Measurements from ENCODE around the gene DOCK1. TPM values are rescaled to one million over a fixed set of nuclear protein-coding genes. Genes with fewer than 3 reads are reported as not detected.
A peak's percentile ranks its signal among the peaks of the same experiment; 100 is the strongest.
"Not testable (repeated sequence)": the region's sequence is repeated elsewhere in the genome, so short reads cannot be mapped to it uniquely, and the experiment has no call there.

DOCK1 gene
- under 1 TPM; 0.75 to 0.81 TPM for total RNA-seq

GRCh38 chr10:126904818-126905701 lies at the start of gene DOCK1:
DOCK1 (plus strand) TSS chr10:126905428; CDS start chr10:126905518, 90 bp downstream.
- H3K36me3 Mint-ChIP-seq (ENCODE audit: low read depth): no peaks in the 10 kb centered on the region
- peaks cover 3% of the 10 kb centered on the region for H3K4me1 Mint-ChIP-seq
- intact Hi-C loops (cut with DNase I, micrococcal nuclease): no loop called here
- H3K27me3 Mint-ChIP-seq: peaks cover 25% of the 10 kb centered on the region
- no peak within 1 kb of the TSS for H3K27ac Mint-ChIP-seq
- ChIA-PET CTCF (no interaction called here), POLR2A (no interaction called here)
- DNase-seq (peak; percentile 50), ATAC-seq (peak; percentile 71)
- peak within 1 kb of the TSS; percentile 68 for H3K4me3 Mint-ChIP-seq
- H3K9me3 Mint-ChIP-seq (ENCODE audit: low read depth): no peaks in the 10 kb centered on the region

- Mint-ChIP-seq H3K27ac (no peak overlapping the region), H3K4me1 (no peaks in the 10 kb centered on the region), H3K27me3 (peaks cover 7% of the 10 kb centered on the region), H3K36me3 (ENCODE audit: low read depth) (no peaks in the 10 kb centered on the region), H3K9me3 (ENCODE audit: low read depth) (peaks cover 2% of the 10 kb centered on the region), H3K4me3 (no peak overlapping the region)
- ATAC-seq (no peak), DNase-seq (no peak)
- CTCF ChIA-PET: no interaction called here
- intact Hi-C loops (cut with DNase I, micrococcal nuclease): no loop called here
- POLR2A ChIA-PET: interaction anchor here (0.7 kb wide), 1 partner anchor 159 kb away, joined by 3 read pairs; no protein-coding TSS in a partner anchor
These were observed 47.9 kb upstream of the DOCK1 start for GRCh38 chr10:126857178-126857806.

- intact Hi-C loops (cut with DNase I, micrococcal nuclease): no loop called here
- no peaks in the 10 kb centered on the region for H3K4me1 Mint-ChIP-seq
These were observed 37.5 kb upstream of the DOCK1 start for GRCh38 chr10:126867567-126868365.

GRCh38 chr10:126868371-126868770 lies 36.9 kb upstream of the DOCK1 start:
- ChIA-PET POLR2A (no interaction called here), CTCF (no interaction called here)
- H3K9me3 Mint-ChIP-seq (ENCODE audit: low read depth): no peaks in the 10 kb centered on the region
- ATAC-seq: no peak
- H3K36me3 Mint-ChIP-seq (ENCODE audit: low read depth): no peaks in the 10 kb centered on the region
- no peak overlapping the region for H3K27ac Mint-ChIP-seq
- H3K27me3 Mint-ChIP-seq: no peaks in the 10 kb centered on the region
- DNase-seq: no peak
- no peak overlapping the region for H3K4me3 Mint-ChIP-seq
- intact Hi-C loops (cut with DNase I, micrococcal nuclease): no loop called here
- H3K4me1 Mint-ChIP-seq: no peaks in the 10 kb centered on the region

More at GRCh38 chr10:126867567-126868365, 37.5 kb upstream of the DOCK1 start:
- no peak overlapping the region for H3K4me3 Mint-ChIP-seq
- POLR2A ChIA-PET: no interaction called here
- CTCF ChIA-PET: no interaction called here
- H3K36me3 Mint-ChIP-seq (ENCODE audit: low read depth): no peaks in the 10 kb centered on the region
- no peaks in the 10 kb centered on the region for H3K27me3 Mint-ChIP-seq
- H3K9me3 Mint-ChIP-seq (ENCODE audit: low read depth): peaks cover 1% of the 10 kb centered on the region
- ATAC-seq (no peak), DNase-seq (no peak)
- no peak overlapping the region for H3K27ac Mint-ChIP-seq

GRCh38 chr10:126872135-126872534 lies 33.1 kb upstream of the DOCK1 start:
- H3K27me3 Mint-ChIP-seq: no peaks in the 10 kb centered on the region
- no peak overlapping the region for H3K27ac Mint-ChIP-seq
- ChIA-PET POLR2A (interaction anchor here (0.8 kb wide), 1 partner anchor 1101 kb away, joined by 3 read pairs; no protein-coding TSS in a partner anchor), CTCF (no interaction called here)
- H3K9me3 Mint-ChIP-seq (ENCODE audit: low read depth): no peaks in the 10 kb centered on the region
- no peak overlapping the region for H3K4me3 Mint-ChIP-seq
- H3K36me3 Mint-ChIP-seq (ENCODE audit: low read depth): no peaks in the 10 kb centered on the region
- H3K4me1 Mint-ChIP-seq: no peaks in the 10 kb centered on the region
- intact Hi-C loops (cut with DNase I, micrococcal nuclease): no loop called here
- no peak for ATAC-seq
- DNase-seq: no peak

GRCh38 chr10:126872768-126873167 lies 32.5 kb upstream of the DOCK1 start:
- H3K27ac Mint-ChIP-seq: no peak overlapping the region
- DNase-seq: no peak
- H3K36me3 Mint-ChIP-seq (ENCODE audit: low read depth): no peaks in the 10 kb centered on the region
- no peaks in the 10 kb centered on the region for H3K9me3 Mint-ChIP-seq (ENCODE audit: low read depth)
- intact Hi-C loops (cut with DNase I, micrococcal nuclease): no loop called here
- no peaks in the 10 kb centered on the region for H3K4me1 Mint-ChIP-seq
- ChIA-PET POLR2A (interaction anchor here (0.8 kb wide), 1 partner anchor 1101 kb away, joined by 3 read pairs; no protein-coding TSS in a partner anchor), CTCF (no interaction called here)
- ATAC-seq: no peak
- H3K27me3 Mint-ChIP-seq: no peaks in the 10 kb centered on the region
- no peak overlapping the region for H3K4me3 Mint-ChIP-seq

- intact Hi-C loops (cut with DNase I, micrococcal nuclease): no loop called here
- no peaks in the 10 kb centered on the region for H3K36me3 Mint-ChIP-seq (ENCODE audit: low read depth)
- no peak overlapping the region for H3K27ac Mint-ChIP-seq
- ChIA-PET CTCF (no interaction called here), POLR2A (no interaction called here)
- DNase-seq (no peak), ATAC-seq (no peak)
- no peaks in the 10 kb centered on the region for H3K4me1 Mint-ChIP-seq
- H3K4me3 Mint-ChIP-seq: no peak overlapping the region
- peaks cover 4% of the 10 kb centered on the region for H3K9me3 Mint-ChIP-seq (ENCODE audit: low read depth)
- H3K27me3 Mint-ChIP-seq: no peaks in the 10 kb centered on the region
These were observed 28.8 kb upstream of the DOCK1 start for GRCh38 chr10:126876456-126876855.

- POLR2A ChIA-PET: no interaction called here
- no peaks in the 10 kb centered on the region for H3K36me3 Mint-ChIP-seq (ENCODE audit: low read depth)
- ATAC-seq: no peak
- H3K27me3 Mint-ChIP-seq: no peaks in the 10 kb centered on the region
- H3K9me3 Mint-ChIP-seq (ENCODE audit: low read depth): peaks cover 4% of the 10 kb centered on the region
- CTCF ChIA-PET: no interaction called here
- no peak overlapping the region for H3K4me3 Mint-ChIP-seq
- intact Hi-C loops (cut with DNase I, micrococcal nuclease): no loop called here
- no peaks in the 10 kb centered on the region for H3K4me1 Mint-ChIP-seq
- H3K27ac Mint-ChIP-seq: no peak overlapping the region
- DNase-seq: no peak
These were observed 27.8 kb upstream of the DOCK1 start for GRCh38 chr10:126877390-126877789.

GRCh38 chr10:126878594-126878993 lies 26.6 kb upstream of the DOCK1 start:
- POLR2A ChIA-PET: no interaction called here
- intact Hi-C loops (cut with DNase I, micrococcal nuclease): no loop called here
- CTCF ChIA-PET: no interaction called here
- ATAC-seq: no peak
- H3K9me3 Mint-ChIP-seq (ENCODE audit: low read depth): peaks cover 4% of the 10 kb centered on the region
- H3K4me3 Mint-ChIP-seq: no peak overlapping the region
- DNase-seq: no peak
- no peak overlapping the region for H3K27ac Mint-ChIP-seq
- H3K27me3 Mint-ChIP-seq: no peaks in the 10 kb centered on the region
- H3K36me3 Mint-ChIP-seq (ENCODE audit: low read depth): no peaks in the 10 kb centered on the region
- no peaks in the 10 kb centered on the region for H3K4me1 Mint-ChIP-seq

GRCh38 chr10:126880926-126881325 lies 24.3 kb upstream of the DOCK1 start:
- ATAC-seq (no peak), DNase-seq (no peak)
- H3K27me3 Mint-ChIP-seq: no peaks in the 10 kb centered on the region
- intact Hi-C loops (cut with DNase I, micrococcal nuclease): no loop called here
- peaks cover 4% of the 10 kb centered on the region for H3K9me3 Mint-ChIP-seq (ENCODE audit: low read depth)
- ChIA-PET CTCF (no interaction called here), POLR2A (no interaction called here)
- no peak overlapping the region for H3K4me3 Mint-ChIP-seq
- no peaks in the 10 kb centered on the region for H3K36me3 Mint-ChIP-seq (ENCODE audit: low read depth)
- no peak overlapping the region for H3K27ac Mint-ChIP-seq
- no peaks in the 10 kb centered on the region for H3K4me1 Mint-ChIP-seq

- POLR2A ChIA-PET; H3K9me3 Mint-ChIP-seq (ENCODE audit: low read depth); H3K4me3 Mint-ChIP-seq; intact Hi-C loops (cut with DNase I, micrococcal nuclease); H3K27ac Mint-ChIP-seq; DNase-seq; H3K4me1 Mint-ChIP-seq; H3K36me3 Mint-ChIP-seq (ENCODE audit: low read depth); ATAC-seq; H3K27me3 Mint-ChIP-seq; CTCF ChIA-PET: not testable (repeated sequence)
These were observed 23.2 kb upstream of the DOCK1 start for GRCh38 chr10:126882055-126882454.

All from activated CD4-positive, alpha-beta T cell treated with anti-CD3 and anti-CD28 coated beads for 36 hours (primary cell).